ENCODE measurements around the gene TEX29.

The TEX29 gene

DNA sequence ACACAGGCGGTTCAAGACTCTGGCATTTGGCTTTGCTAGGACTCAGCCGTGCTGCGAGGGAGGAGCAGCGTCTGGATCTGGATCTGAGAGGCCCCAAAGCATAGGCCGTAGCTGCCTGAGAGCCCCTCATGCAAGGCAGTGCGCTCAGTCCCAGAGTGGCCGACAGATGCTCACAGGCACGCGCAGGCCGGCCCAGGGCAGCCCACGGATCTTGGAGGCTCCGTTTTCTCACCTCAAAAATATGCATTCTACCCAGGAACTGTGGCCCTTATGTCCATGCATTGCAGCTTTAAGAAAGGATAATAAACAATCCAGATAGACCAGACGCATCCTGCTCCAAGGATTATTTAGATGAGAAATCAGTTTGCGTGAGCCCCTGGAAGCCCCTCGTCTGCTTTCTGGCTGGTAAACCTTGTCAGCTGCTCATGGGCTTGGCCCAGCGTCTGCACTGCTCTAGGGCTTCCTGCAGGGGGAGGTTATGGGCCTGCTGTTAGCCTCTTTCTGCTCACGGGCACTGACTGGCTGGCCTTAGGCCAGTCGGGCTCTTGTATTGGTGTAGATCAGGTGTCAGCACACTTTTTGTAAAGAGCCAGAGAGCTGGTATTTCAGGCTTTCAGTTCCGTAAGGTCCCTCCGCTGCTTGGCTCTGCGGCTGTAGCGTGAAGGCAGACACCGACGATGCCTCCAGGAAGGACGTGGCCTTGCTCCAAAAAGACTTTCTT, 24.2 kb downstream of the TEX29 start:
- DNase-seq: peak; percentile 76

DNA sequence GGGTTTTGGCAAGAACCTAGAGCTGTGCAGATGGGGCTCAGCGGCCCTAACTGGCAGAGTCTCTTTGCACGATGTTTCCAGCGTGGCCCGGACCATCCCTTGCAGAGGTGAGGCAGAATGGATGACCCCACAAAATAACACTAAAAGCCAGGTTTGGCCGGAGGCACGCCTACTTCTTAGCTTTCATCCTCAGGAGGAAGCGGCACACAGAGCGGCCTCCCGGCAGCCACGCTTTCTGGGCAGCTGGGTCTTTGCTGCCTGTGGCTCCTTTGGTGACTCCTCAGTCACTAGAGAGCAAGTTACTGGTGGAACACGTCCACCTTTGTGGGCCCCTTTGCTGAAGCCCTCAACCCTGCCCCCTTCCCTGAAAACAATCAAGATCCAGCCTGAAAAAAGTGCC, 25.2 kb downstream of the TEX29 start:
- DNase-seq: no peak

DNA sequence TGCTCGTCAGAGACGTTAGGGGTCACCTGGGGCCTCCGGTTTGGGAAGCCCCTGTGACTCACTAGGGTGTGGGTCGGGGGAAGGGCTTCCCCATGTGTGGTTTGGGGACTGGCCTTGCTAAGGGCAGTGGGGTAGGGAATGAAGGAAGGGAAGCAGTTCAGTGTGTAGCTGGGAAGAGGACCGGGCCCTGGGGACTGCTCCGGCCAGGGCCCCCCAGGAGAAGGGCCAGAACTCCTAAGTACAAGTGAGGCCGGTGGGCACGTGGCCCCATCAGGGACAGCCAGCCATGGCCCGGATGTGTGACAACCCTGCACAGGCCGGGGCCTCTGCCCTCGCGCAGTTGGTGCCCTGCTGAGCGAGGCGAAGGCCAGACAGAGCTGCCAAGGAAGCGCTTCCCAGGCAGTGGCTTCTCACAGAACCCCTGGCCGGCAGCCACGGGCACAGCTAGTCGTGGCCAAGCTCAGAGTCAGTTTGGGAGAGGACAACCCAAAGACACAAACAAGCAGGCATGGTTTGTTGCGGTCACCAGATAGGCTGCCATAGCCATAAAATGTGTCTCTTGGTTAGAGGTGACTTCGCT, 25.7 kb downstream of the TEX29 start:
- DNase-seq: no peak

- DNase-seq: no peak
These were observed 27.0 kb downstream of the TEX29 start for GRCh38 chr13:111347438-111347837.

DNA sequence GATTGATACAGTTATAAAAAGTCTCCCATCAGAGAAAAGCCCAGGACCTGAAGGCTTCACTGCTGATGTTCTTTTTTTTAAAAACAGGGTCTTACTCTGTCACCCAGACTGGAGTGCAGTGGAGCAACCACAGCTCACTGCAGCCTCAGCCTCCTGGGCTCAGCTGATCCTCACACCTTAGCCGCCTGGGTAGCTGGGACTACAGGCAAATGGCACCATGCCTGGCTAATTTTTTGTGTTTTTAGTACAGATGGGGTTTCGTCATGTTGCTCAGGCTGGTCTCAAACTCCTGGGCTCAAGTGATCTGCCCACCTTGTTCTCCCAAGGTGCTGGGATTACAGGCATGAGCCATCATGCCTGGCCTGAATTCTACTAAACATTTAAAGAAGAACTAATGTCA, 33.1 kb downstream of the TEX29 start:
- DNase-seq: no peak

- no peak for DNase-seq
These were observed 34.3 kb downstream of the TEX29 start for GRCh38 chr13:111354789-111355188.

- DNase-seq: no peak
These were observed 36.4 kb downstream of the TEX29 start for GRCh38 chr13:111356795-111357194.

GRCh38 chr13:111359237-111359915, 38.9 kb downstream of the TEX29 start:
- DNase-seq: no peak

GRCh38 chr13:111359930-111360329, 39.5 kb downstream of the TEX29 start:
- no peak for DNase-seq

GRCh38 chr13:111360452-111360851, 40.0 kb downstream of the TEX29 start:
- no peak for DNase-seq

GRCh38 chr13:111361046-111361872, 40.8 kb downstream of the TEX29 start:
- no peak for DNase-seq

GRCh38 chr13:111361873-111362648, 41.6 kb downstream of the TEX29 start:
- DNase-seq: no peak

- DNase-seq: no peak
These were observed 42.7 kb downstream of the TEX29 start for GRCh38 chr13:111363121-111363520.

- DNase-seq: no peak
These were observed 43.1 kb downstream of the TEX29 start for GRCh38 chr13:111363591-111363990.

- DNase-seq: no peak
These were observed 44.9 kb downstream of the TEX29 start for GRCh38 chr13:111365149-111366005.

DNA sequence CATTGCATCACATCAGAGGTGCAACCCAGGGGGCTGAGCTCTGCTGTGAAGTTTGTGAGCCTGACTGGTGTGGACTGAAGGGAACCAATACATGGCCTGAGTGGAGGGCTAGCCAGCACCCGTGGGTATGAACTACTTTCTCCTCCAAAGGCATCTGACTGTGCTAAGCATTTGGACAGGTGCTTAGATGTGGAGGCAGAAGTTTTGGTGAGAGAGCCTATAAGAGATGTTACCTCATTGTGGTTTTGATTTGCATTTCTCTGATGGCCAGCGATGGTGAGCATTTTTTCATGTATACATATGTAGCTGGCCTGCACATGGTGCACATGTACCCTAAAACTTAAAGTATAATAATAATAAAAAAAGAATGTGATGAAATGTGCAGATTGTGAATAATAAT, 46.9 kb downstream of the TEX29 start:
- DNase-seq: no peak

- no peak for DNase-seq
These were observed 47.6 kb downstream of the TEX29 start for GRCh38 chr13:111368091-111368490.

- no peak for DNase-seq
These were observed 49.7 kb downstream of the TEX29 start for GRCh38 chr13:111370147-111370546.

DNA sequence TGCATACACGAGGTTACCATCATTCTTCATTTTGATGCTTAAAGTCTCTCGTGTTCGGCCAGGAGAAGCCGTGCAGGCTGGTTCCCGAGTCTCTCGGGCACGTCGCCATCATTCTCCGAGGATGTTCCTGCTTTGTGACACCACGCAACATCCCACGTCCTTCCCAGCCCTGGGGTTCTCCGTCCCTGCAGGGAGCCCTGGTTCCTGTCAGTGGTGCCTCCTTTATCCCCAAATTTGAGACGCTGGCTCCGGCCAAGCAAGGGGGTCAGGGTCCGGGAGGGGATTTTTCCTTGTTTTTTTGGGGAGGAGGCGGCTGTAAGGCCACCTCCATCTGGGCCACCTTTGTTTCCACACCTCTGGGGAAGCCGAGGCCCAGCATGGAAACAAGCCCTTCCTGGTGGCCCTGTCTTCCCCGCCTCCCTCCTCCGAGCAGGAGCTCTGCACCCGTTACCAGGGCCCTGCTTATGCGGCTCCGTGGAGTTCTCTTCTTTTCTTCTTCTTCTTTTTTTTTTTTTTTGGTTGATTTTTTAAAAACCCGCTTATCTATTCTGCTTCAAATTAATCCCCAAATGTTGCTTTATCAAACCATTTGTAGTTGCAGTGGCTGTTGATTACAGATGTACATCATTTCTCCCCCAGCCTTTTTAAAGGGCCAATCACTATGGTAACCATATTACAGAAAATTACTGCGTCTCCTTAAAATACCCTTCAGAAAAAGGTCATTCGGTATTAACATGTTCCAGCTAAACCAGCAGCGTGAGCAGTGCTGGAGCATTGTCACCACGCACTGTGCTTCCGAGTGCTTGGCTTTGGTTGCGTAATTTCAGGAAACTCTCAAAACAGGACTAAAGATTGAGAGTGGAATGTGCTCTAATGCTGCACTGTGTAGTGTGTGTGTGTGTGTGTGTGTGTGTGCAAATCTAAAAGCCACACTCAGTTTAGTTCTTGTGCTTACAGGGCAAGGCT, 50.4 kb downstream of the TEX29 start:
- no peak for DNase-seq

DNA sequence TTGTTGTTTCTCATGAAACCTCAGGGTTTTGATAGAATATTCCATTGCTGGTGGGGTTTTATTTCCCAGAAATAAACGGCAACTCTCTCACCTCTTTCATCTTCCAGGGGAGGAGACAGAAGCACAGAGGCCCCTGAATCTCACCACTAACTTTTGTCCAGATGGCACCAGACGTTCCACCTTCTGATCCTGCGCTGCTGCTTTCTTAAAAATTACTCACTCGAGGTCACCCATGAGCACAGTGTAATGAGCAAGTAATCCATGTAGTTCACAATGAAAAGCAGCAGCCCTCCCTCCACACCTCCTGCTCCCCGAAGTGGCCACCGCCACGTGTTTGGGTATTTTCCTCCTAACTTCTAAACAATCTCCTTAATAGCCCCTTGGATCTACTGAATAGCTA, 51.3 kb downstream of the TEX29 start:
- no peak for DNase-seq

Measured in NCI-H2107 (cell line).